ENCODE measurements around the gene MAP2K5. TPM values are rescaled to one million over a fixed set of nuclear protein-coding genes. Genes with fewer than 3 reads are reported as not detected.

The MAP2K5 gene
- total RNA-seq, 4 donors from 2014 or later = 7.7 to 15.1 (median 12.0) TPM

- H3K27me3 ChIP-seq = no peaks in the 10 kb centered on the region
- H3K36me3 ChIP-seq = peaks cover 0 to 55% of the 10 kb centered on the region in 2 donors
- no peak overlapping the region for H3K27ac ChIP-seq
- H3K9me3 ChIP-seq = no peaks in the 10 kb centered on the region
- ATAC-seq = no peak
- no peak overlapping the region for H3K4me3 ChIP-seq
- H3K4me1 ChIP-seq = no peaks in the 10 kb centered on the region
- no peak for TF ChIP-seq CTCF (IDR thresholded peaks at IDR 0.05)
- no peak for TF ChIP-seq POLR2A (IDR thresholded peaks at IDR 0.05)
- no peak for TF ChIP-seq EP300 (IDR thresholded peaks at IDR 0.05)
Measured at GRCh38 chr15:67594770-67595169, 52.3 kb downstream of the MAP2K5 start.

- no peaks in the 10 kb centered on the region for H3K9me3 ChIP-seq
- no peak overlapping the region for H3K27ac ChIP-seq
- H3K4me1 ChIP-seq = no peaks in the 10 kb centered on the region
- TF ChIP-seq EP300 (IDR thresholded peaks at IDR 0.05) = no peak
- no peak for TF ChIP-seq CTCF (IDR thresholded peaks at IDR 0.05)
- no peak for TF ChIP-seq POLR2A (IDR thresholded peaks at IDR 0.05)
- TF ChIP-seq POLR2AphosphoS5 (IDR thresholded peaks at IDR 0.05) = no peak
- H3K36me3 ChIP-seq = peaks cover 0 to 58% of the 10 kb centered on the region in 2 donors
- no peak overlapping the region for H3K4me3 ChIP-seq
- no peaks in the 10 kb centered on the region for H3K27me3 ChIP-seq
- no peak for ATAC-seq
Measured at GRCh38 chr15:67595572-67595971, 53.1 kb downstream of the MAP2K5 start.

- Histone ChIP-seq H3K36me3 (peaks cover 2 to 32% of the 10 kb centered on the region in 2 donors), H3K27ac (no peak overlapping the region), H3K9me3 (no peaks in the 10 kb centered on the region), H3K27me3 (no peaks in the 10 kb centered on the region), H3K4me3 (no peak overlapping the region), H3K4me1 (no peaks in the 10 kb centered on the region)
- 80 to 100% methylated on average over 1 to 2 of the region's 2 CpGs for WGBS, 2 donors (ENCODE audit: low coverage in 1 of 2)
- no peak for TF ChIP-seq CTCF (IDR thresholded peaks at IDR 0.05)
- no peak for TF ChIP-seq POLR2AphosphoS5 (IDR thresholded peaks at IDR 0.05)
- TF ChIP-seq EP300 (IDR thresholded peaks at IDR 0.05) = no peak
- TF ChIP-seq POLR2A (IDR thresholded peaks at IDR 0.05) = no peak
- ATAC-seq = no peak
Measured at GRCh38 chr15:67601073-67601472, 58.6 kb downstream of the MAP2K5 start.

DNA sequence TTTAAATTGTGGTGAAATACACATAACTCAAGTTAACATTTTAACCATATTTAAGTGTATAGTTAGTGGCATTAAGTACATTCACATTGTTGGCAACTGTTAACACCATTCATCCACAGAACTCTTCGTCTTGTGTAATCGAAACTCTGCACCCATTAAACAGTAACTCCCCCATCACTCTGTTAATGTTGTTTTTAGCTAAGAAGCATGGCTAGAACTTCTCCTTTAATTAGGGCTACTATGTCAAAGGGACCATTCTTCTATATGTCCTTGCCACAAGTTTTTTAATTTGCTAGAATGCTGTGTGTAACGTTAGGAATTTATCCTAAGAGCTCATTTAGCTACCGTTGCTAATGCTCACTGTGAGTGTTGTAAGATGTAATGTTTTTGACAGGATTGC, 60.6 kb downstream of the MAP2K5 start:
- Histone ChIP-seq H3K4me3 (no peak overlapping the region), H3K9me3 (no peaks in the 10 kb centered on the region), H3K27ac (no peak overlapping the region), H3K36me3 (peaks cover 2 to 24% of the 10 kb centered on the region in 2 donors), H3K27me3 (no peaks in the 10 kb centered on the region), H3K4me1 (no peaks in the 10 kb centered on the region)
- ATAC-seq = no peak
- TF ChIP-seq CTCF (IDR thresholded peaks at IDR 0.05) = no peak
- TF ChIP-seq EP300 (IDR thresholded peaks at IDR 0.05) = no peak
- 79 to 88% methylated on average over 4 of the region's 4 CpGs for WGBS, 2 donors (ENCODE audit: low coverage in 1 of 2)

DNA sequence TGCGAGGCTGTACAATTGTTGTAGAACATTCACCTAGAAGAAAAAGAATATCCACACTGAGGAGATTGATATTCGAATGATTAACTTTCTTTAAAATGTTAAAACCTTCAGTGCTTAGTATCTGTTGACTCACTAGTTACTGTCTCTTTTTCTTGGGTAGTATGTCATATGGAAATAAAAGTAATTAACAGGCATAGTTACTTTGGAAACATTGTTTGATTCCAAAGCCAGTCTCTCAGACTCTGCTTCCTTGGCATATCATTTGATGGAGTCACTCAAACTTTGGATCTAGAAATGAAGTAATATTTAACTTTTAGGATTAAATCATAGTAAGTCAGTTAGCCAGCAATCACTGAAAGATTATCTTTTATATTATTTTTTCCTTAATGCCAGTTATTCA, 63.4 kb downstream of the MAP2K5 start:
- ATAC-seq = no peak
- Histone ChIP-seq H3K27ac (no peak overlapping the region), H3K9me3 (no peaks in the 10 kb centered on the region), H3K27me3 (no peaks in the 10 kb centered on the region), H3K4me1 (no peaks in the 10 kb centered on the region), H3K4me3 (no peak overlapping the region), H3K36me3 (peaks cover 2 to 15% of the 10 kb centered on the region in 2 donors)
- 83 to 84% methylated on average over 2 of the region's 2 CpGs for WGBS, 2 donors (ENCODE audit: low coverage in 1 of 2)
- TF ChIP-seq POLR2A (IDR thresholded peaks at IDR 0.05) = no peak
- TF ChIP-seq POLR2AphosphoS5 (IDR thresholded peaks at IDR 0.05) = no peak
- TF ChIP-seq CTCF (IDR thresholded peaks at IDR 0.05) = no peak
- no peak for TF ChIP-seq EP300 (IDR thresholded peaks at IDR 0.05)
